Dendritic cell treated with granulocyte-macrophage colony-stimulating factor and Interleukin-4, amounts not matched to agents 40 ng/mL and 50 ng/mL, for 4 days (primary cell): ENCODE results near the gene NUP85.
A peak's percentile ranks its signal among the peaks of the same experiment; 100 is the strongest.

Experiments used
- H3K27ac Mint-ChIP-seq: one replicate; pipeline ENCODE4 v1.8.0; 2022; ENCODE audit warnings: mild to moderate bottlenecking, mixed read lengths
- H3K27me3 Mint-ChIP-seq: one replicate; pipeline ENCODE4 v1.8.0; 2022; ENCODE audit warnings: mild to moderate bottlenecking, mixed read lengths
- H3K36me3 Mint-ChIP-seq: one replicate; pipeline ENCODE4 v1.8.0; 2022; ENCODE audit warnings: low read depth, mixed read lengths
- H3K4me1 Mint-ChIP-seq: one replicate; pipeline ENCODE4 v1.8.0; 2022; ENCODE audit warnings: low read depth, mixed read lengths
- H3K4me3 Mint-ChIP-seq: one replicate; pipeline ENCODE4 v1.8.0; 2022; ENCODE audit warnings: mild to moderate bottlenecking, moderate library complexity, mixed read lengths
- H3K9me3 Mint-ChIP-seq: one replicate; pipeline ENCODE4 v1.8.0; 2022; ENCODE audit warnings: mixed read lengths
- intact Hi-C: fragments of 100-400 bp; cut with micrococcal nuclease; formaldehyde crosslinking; loops from one replicate; pipeline ENCODE4 v1.15.0; 2022

Gene NUP85

GRCh38 chr17:75225016-75225415 is 19.5 kb downstream of the NUP85 start:
- Mint-ChIP-seq H3K4me1 (peaks cover 55% of the 10 kb centered on the region), H3K27me3 (no peaks in the 10 kb centered on the region), H3K9me3 (no peaks in the 10 kb centered on the region), H3K27ac (peak overlapping the region; percentile 62), H3K4me3 (no peak overlapping the region), H3K36me3 (peaks cover 85% of the 10 kb centered on the region)
- intact Hi-C loops: no loop called here

- no peaks in the 10 kb centered on the region for H3K27me3 Mint-ChIP-seq
- H3K4me1 Mint-ChIP-seq: peaks cover 70% of the 10 kb centered on the region
- intact Hi-C loops: no loop called here
- H3K27ac Mint-ChIP-seq: peak overlapping the region; percentile 88
- H3K36me3 Mint-ChIP-seq: peaks cover 85% of the 10 kb centered on the region
- peak overlapping the region; percentile 28 for H3K4me3 Mint-ChIP-seq
- no peaks in the 10 kb centered on the region for H3K9me3 Mint-ChIP-seq
These were observed 22.2 kb downstream of the NUP85 start for GRCh38 chr17:75227729-75228128.

- Mint-ChIP-seq H3K27ac (peak overlapping the region; percentile 88), H3K36me3 (peaks cover 85% of the 10 kb centered on the region), H3K27me3 (no peaks in the 10 kb centered on the region), H3K4me3 (peak overlapping the region; percentile 28), H3K9me3 (no peaks in the 10 kb centered on the region), H3K4me1 (peaks cover 70% of the 10 kb centered on the region)
- intact Hi-C loops: no loop called here
These were observed 22.8 kb downstream of the NUP85 start for GRCh38 chr17:75228305-75228704.

- peaks cover 85% of the 10 kb centered on the region for H3K36me3 Mint-ChIP-seq
These were observed 23.4 kb downstream of the NUP85 start for GRCh38 chr17:75228847-75229246.

GRCh38 chr17:75231071-75231470 is 25.6 kb downstream of the NUP85 start:
- H3K27me3 Mint-ChIP-seq: no peaks in the 10 kb centered on the region
- intact Hi-C loops: no loop called here
- no peak overlapping the region for H3K4me3 Mint-ChIP-seq
- no peaks in the 10 kb centered on the region for H3K9me3 Mint-ChIP-seq
- H3K4me1 Mint-ChIP-seq: peaks cover 49% of the 10 kb centered on the region
- H3K27ac Mint-ChIP-seq: peak overlapping the region; percentile 26
- H3K36me3 Mint-ChIP-seq: peaks cover 85% of the 10 kb centered on the region

More at GRCh38 chr17:75228847-75229246, 23.4 kb downstream of the NUP85 start:
- Mint-ChIP-seq H3K4me3 (no peak overlapping the region), H3K9me3 (no peaks in the 10 kb centered on the region), H3K27ac (peak overlapping the region; percentile 88), H3K4me1 (peaks cover 70% of the 10 kb centered on the region), H3K27me3 (no peaks in the 10 kb centered on the region)
- intact Hi-C loops: no loop called here

- Mint-ChIP-seq H3K4me1 (peaks cover 45% of the 10 kb centered on the region), H3K4me3 (no peak overlapping the region), H3K27me3 (no peaks in the 10 kb centered on the region), H3K27ac (peak overlapping the region; percentile 26), H3K36me3 (peaks cover 85% of the 10 kb centered on the region), H3K9me3 (no peaks in the 10 kb centered on the region)
- intact Hi-C loops: no loop called here
These were observed 26.4 kb downstream of the NUP85 start for GRCh38 chr17:75231741-75232464.

GRCh38 chr17:75232786-75233185 is 27.3 kb downstream of the NUP85 start:
- Mint-ChIP-seq H3K4me1 (peaks cover 37% of the 10 kb centered on the region), H3K27me3 (no peaks in the 10 kb centered on the region), H3K36me3 (peaks cover 88% of the 10 kb centered on the region), H3K9me3 (no peaks in the 10 kb centered on the region), H3K4me3 (no peak overlapping the region), H3K27ac (no peak overlapping the region)
- intact Hi-C loops: no loop called here

GRCh38 chr17:75237100-75238014 is 31.9 kb downstream of the NUP85 start:
- H3K27me3 Mint-ChIP-seq: no peaks in the 10 kb centered on the region
- no peak overlapping the region for H3K27ac Mint-ChIP-seq
- peaks cover 41% of the 10 kb centered on the region for H3K4me1 Mint-ChIP-seq
- H3K4me3 Mint-ChIP-seq: no peak overlapping the region
- no peaks in the 10 kb centered on the region for H3K9me3 Mint-ChIP-seq
- intact Hi-C loops: no loop called here
- peaks cover 100% of the 10 kb centered on the region for H3K36me3 Mint-ChIP-seq

GRCh38 chr17:75238020-75238580 is 32.6 kb downstream of the NUP85 start:
- Mint-ChIP-seq H3K9me3 (no peaks in the 10 kb centered on the region), H3K27ac (peak overlapping the region; percentile 44), H3K4me1 (peaks cover 49% of the 10 kb centered on the region), H3K36me3 (peaks cover 100% of the 10 kb centered on the region), H3K4me3 (no peak overlapping the region), H3K27me3 (no peaks in the 10 kb centered on the region)
- intact Hi-C loops: no loop called here

- Mint-ChIP-seq H3K27me3 (no peaks in the 10 kb centered on the region), H3K9me3 (no peaks in the 10 kb centered on the region), H3K4me3 (no peak overlapping the region), H3K36me3 (peaks cover 100% of the 10 kb centered on the region), H3K4me1 (peaks cover 55% of the 10 kb centered on the region), H3K27ac (peak overlapping the region; percentile 44)
- intact Hi-C loops: no loop called here
These were observed 33.3 kb downstream of the NUP85 start for GRCh38 chr17:75238684-75239191.

GRCh38 chr17:75239214-75239613 is 33.7 kb downstream of the NUP85 start:
- Mint-ChIP-seq H3K4me3 (no peak overlapping the region), H3K36me3 (peaks cover 100% of the 10 kb centered on the region), H3K4me1 (peaks cover 60% of the 10 kb centered on the region), H3K27ac (peak overlapping the region; percentile 59), H3K9me3 (no peaks in the 10 kb centered on the region), H3K27me3 (no peaks in the 10 kb centered on the region)
- intact Hi-C loops: no loop called here

GRCh38 chr17:75239778-75240393 is 34.4 kb downstream of the NUP85 start:
- H3K36me3 Mint-ChIP-seq: peaks cover 100% of the 10 kb centered on the region
- H3K4me1 Mint-ChIP-seq: peaks cover 67% of the 10 kb centered on the region
- H3K27ac Mint-ChIP-seq: peak overlapping the region; percentile 59
- intact Hi-C loops: no loop called here
- no peaks in the 10 kb centered on the region for H3K27me3 Mint-ChIP-seq
- H3K4me3 Mint-ChIP-seq: no peak overlapping the region
- H3K9me3 Mint-ChIP-seq: no peaks in the 10 kb centered on the region

- H3K4me1 Mint-ChIP-seq: peaks cover 73% of the 10 kb centered on the region
- H3K4me3 Mint-ChIP-seq: no peak overlapping the region
- no peaks in the 10 kb centered on the region for H3K27me3 Mint-ChIP-seq
- peaks cover 100% of the 10 kb centered on the region for H3K36me3 Mint-ChIP-seq
- no peaks in the 10 kb centered on the region for H3K9me3 Mint-ChIP-seq
- intact Hi-C loops: no loop called here
- peak overlapping the region; percentile 59 for H3K27ac Mint-ChIP-seq
These were observed 35.1 kb downstream of the NUP85 start for GRCh38 chr17:75240394-75241142.
